HG02938 (cell line): ENCODE results near the gene FOXC2.

ENCODE experiments used
- ATAC-seq: cut with Tn5 transposase; IDR thresholded peaks from one replicate; pipeline ENCODE4 v1.9.1; 2021; ENCODE audit warnings: mild to moderate bottlenecking, moderate library complexity; ENCODE audit not compliant: unreplicated experiment

Gene FOXC2

GRCh38 chr16:86610779-86611524, 44.3 kb downstream of the FOXC2 start:
- ATAC-seq, result no peak

GRCh38 chr16:86611525-86611855, 44.9 kb downstream of the FOXC2 start:
- ATAC-seq, result no peak

GRCh38 chr16:86611941-86612340, 45.3 kb downstream of the FOXC2 start:
- no peak for ATAC-seq

GRCh38 chr16:86614699-86615098, 48.1 kb downstream of the FOXC2 start:
- ATAC-seq, result no peak

DNA sequence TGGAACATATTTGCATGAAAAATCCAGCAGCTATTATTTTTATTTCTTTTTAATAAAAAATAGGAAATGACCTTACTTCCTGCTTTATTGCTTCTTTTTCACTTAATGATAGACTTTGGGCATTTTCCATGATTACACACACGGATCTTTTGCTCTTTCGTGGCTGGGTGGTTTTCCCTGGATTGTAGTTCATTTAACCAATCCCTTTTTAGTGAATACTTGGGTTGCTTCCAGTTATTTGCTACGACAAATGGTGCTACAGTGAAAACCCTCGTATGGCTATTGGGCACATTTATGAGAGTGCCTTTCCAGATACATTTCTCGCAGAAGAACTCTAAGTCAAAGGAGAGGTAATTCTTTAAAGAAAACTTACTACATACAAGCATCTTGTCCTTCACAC, 50.3 kb downstream of the FOXC2 start:
- ATAC-seq, result no peak

- no peak for ATAC-seq
Observed at GRCh38 chr16:86618431-86619238, 52.0 kb downstream of the FOXC2 start.
